ENCODE measurements around the gene HNRNPA2B1.
"Not testable (repeated sequence)": the region's sequence is repeated elsewhere in the genome, so short reads cannot be mapped to it uniquely, and the experiment has no call there.

The HNRNPA2B1 gene

DNA sequence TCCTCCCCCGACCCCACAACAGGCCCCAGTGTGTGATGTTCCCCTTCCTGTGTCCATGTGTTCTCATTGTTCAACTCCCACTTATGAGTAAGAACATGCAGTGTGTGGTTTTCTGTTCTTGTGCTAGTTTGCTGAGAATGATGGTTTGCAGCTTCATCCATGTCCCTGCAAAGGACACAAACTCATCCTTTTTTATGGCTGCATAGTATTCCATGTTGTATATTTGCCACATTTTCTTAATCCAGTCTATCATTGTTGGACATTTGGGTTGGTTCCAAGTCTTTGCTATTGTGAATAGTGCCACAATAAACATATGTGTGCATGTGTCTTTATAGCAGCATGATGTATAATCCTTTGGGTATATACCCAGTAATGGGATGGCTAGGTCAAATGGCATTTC lies 36.7 kb downstream of the HNRNPA2B1 start:
- DNase-seq (ENCODE audit: low spot score) = not testable (repeated sequence)

DNA sequence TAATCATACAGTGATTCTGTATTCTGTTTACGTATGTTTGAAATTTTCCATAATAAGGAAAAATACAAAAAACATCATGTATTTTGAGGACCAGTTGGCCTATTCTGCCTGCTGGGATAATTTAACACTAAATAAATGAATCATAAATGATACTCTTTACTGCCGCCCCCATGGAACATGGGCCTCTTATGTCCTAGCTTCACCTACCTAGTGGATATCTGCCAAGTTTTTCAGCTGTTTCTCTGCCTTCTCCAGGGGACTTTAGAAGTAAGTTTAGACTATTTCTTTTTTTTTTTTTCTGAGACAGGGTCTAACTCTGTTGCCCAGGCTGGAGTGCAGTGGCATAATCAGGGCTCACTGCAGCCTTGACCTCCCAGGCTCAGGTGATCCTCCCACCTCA lies 38.1 kb downstream of the HNRNPA2B1 start:
- no peak for DNase-seq (ENCODE audit: low spot score)

GRCh38 chr7:26160896-26161295 lies 39.6 kb downstream of the HNRNPA2B1 start:
- DNase-seq (ENCODE audit: low spot score) = no peak

DNA sequence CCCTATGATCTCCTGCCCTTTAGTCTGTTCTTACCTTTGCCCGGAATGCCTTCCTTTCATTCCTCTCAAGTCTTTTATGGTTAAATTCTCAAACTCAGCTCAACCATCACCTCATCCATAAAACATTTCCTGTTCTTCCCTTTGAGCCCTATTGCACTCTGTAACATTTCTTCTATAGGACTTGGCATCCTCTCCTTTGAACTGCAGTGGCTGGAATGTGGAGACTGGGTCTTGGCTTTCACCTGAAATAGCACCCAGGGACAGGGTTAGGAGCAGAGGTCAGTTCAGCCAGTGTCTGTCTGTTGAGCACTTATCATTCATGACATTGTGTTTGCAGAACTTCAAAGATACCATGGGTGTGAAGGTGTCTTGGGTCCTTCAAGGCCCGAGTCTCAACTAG lies 41.3 kb downstream of the HNRNPA2B1 start:
- no peak for DNase-seq (ENCODE audit: low spot score)

- DNase-seq (ENCODE audit: low spot score) = no peak
These were observed 42.9 kb downstream of the HNRNPA2B1 start for GRCh38 chr7:26157520-26158105.

DNA sequence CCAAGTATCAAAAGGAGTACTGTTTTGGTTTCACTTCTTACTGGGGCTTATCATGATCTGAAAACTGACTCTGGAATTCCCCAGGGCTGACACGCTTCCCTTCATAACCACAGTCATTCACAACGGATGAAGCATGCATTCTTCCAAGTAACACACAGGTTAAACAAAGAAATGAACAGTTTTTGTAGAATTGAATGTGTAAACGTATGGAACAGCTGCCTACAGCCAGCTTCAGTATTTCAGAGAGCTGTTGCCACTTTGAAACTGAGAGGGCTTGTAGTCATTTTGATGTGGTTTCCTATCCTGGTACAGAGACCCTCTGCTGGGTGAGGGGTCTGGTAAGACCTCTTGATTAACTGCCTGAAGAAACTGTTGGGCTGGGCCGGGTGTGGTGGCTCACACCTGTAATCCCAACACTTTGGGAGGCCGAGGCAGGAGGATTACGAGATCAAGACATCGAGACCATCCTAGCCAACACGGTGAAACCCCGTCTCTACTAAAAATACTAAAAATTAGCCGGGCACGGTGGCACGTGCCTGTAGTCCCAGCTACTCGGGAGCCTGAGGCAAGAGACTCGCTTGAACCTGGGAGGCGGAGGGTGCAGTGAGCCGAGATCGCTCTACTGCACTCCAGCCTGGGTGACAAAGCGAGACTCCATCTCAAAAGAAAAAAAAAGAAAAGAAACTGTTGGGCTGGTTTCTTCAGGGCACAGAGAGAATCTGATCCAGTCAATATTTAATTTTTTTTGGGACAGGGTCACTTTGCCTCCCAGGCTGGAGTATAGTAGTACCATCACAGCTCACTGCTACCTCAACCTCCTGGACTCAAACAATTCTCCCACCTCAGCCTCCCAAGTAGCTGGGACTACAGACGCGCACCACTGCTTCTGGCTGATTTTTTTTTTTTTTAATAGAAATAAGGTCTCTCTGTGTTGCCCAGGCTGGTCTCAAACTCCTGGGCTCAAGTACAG lies 43.8 kb downstream of the HNRNPA2B1 start:
- DNase-seq (ENCODE audit: low spot score) = peak; percentile 66

DNA sequence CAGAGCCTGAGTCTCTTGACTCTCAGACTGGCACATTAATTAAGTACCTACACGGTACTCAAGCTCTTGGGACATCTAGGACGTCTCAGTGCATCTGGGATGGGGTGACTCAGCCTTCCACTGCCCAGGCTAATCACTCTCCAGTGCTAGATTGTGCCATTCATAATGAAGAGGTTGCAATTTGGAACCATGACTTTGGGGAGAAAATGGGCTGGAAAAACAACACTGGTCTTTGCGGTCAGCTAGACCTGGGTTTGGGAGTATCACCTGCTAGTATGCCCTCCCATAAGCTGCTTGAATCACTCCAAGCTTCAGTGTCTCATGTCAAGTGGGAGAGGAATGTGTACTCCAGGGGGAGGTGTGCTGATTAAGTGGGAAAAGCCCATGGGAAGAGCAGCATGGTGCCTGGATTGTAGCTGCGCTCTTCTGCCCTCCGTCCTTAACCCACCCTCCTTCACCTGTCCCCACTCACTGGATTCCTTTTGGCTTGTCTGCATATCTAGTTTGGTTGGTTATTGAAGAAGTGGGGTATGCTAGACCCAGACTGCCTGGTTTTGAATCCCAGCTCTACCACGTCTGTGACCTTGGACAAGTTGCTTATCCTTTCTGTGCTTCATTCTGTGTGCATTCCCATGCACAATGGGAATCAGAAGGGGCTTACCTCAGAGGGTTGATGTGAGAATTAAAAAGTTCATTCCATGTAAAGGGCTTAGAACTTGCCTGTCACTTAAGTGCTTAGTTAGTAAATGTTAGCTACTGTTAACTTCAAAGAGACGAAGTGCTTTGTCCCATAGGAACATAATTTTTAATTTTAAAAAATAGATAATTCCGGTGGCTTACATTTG lies 44.8 kb downstream of the HNRNPA2B1 start:
- peak; percentile 28 for DNase-seq (ENCODE audit: low spot score)

GRCh38 chr7:26153823-26154783 lies 46.4 kb downstream of the HNRNPA2B1 start:
- DNase-seq (ENCODE audit: low spot score) = no peak

DNA sequence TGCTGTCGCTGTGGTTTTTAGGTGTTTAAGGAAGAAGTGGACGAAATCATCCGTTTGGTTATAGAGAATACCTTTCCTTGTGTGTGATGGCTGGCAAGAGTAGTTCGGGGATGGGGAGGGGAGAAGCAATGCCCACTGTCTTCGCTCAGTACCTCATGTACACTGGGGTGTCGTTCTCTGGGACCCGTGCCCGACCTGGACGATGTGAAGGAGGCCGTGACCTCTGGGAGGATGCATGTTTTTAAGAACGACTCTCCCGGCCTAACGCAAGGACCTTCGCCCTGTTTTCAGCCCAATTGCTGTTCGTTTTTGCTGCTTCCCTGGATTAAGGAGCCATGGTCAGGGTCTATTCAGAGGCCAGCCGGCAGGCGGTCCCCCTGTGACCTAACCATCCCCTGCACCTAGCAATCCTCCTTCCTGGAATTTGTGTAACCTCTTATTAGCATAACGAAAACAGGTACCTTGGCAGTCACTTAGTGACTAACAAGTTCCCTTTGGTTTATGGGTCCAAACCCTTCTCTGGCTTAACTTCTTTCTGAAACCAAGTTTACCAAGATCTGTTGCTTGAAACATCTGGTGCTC lies 47.2 kb downstream of the HNRNPA2B1 start:
- no peak for DNase-seq (ENCODE audit: low spot score)

- DNase-seq (ENCODE audit: low spot score) = not testable (repeated sequence)
These were observed 47.7 kb downstream of the HNRNPA2B1 start for GRCh38 chr7:26152782-26153240.

- peak; percentile 89 for DNase-seq (ENCODE audit: low spot score)
These were observed 48.4 kb downstream of the HNRNPA2B1 start, which contains the start of gene NFE2L3 for GRCh38 chr7:26151953-26152781. NFE2L3 (plus strand) TSS chr7:26152198; CDS start chr7:26152499, 301 bp downstream.

- DNase-seq (ENCODE audit: low spot score) = no peak
These were observed 48.9 kb downstream of the HNRNPA2B1 start for GRCh38 chr7:26151650-26151952.

GRCh38 chr7:26151096-26151495 lies 49.5 kb downstream of the HNRNPA2B1 start:
- DNase-seq (ENCODE audit: low spot score) = no peak

DNA sequence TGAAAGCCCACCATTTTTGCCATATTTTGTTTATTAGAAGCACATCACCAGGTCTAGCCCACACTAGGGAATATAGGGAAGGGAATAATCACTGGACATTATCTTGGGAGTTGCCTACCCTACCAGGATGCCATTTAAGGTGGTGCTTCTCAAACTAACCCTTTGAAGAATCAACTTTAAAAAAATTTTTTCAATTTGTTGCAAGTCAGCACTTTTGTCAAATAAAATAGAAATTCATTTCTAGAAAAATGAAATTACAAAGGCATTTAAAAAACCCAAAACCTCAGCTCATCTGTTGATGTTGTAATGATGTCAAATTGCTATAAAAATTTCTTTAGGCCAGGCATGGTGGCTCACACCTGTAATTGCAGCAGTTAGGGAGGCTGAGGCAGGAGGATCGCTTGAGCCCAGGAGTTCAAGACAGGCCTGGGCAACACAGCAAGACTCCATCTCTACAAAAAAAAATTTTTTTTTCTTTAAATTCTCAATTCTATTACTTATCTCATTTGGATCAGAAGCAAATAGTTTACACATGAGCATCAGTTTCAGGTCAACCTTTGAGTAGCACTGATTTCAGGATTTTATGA lies 51.1 kb downstream of the HNRNPA2B1 start:
- no peak for DNase-seq (ENCODE audit: low spot score)

DNA sequence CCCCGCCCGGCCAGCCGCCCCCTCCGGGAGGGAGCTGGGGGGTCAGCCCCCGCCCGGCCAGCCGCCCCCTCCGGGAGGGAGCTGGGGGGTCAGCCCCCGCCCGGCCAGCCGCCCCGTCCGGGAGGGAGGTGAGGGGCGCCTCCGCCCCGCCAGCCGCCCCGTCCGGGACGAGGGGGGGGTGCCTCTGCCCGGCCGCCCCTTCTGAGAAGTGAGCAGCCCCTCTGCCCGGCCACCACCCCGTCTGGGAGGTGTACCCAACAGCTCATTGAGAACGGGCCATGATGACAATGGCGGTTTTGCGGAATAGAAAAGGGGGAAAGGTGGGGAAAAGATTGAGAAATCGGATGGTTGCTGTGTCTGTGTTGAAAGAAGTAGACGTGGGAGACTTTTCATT lies 52.2 kb downstream of the HNRNPA2B1 start:
- not testable (repeated sequence) for DNase-seq (ENCODE audit: low spot score)

DNA sequence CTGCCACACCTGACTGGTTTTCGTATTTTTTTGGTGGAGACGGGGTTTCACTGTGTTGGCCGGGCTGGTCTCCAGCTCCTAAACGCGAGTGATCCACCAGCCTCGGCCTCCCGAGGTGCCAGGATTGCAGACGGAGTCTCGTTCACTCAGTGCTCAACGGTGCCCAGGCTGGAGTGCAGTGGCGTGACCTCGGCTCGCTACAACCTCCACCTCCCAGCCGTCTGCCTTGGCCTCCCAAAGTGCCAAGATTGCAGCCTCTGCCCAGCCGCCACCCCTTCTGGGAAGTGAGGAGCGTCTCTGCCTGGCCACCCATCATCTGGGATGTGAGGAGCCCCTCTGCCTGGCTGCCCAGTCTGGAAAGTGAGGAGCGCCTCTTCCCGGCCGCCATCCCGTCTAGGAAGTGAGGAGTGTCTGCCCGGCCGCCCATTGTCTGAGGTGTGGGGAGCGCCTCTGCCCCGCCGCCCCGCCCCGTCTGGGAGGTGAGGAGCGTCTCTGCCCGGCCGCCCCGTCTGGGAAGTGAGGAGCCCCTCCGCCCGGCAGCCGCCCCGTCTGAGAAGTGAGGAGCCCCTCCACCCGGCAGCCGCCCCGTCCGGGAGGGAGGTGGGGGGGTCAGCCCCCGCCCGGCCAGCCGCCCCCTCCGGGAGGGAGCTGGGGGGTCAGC lies 52.8 kb downstream of the HNRNPA2B1 start:
- DNase-seq (ENCODE audit: low spot score) = not testable (repeated sequence)

GRCh38 chr7:26147030-26147429 lies 53.5 kb downstream of the HNRNPA2B1 start:
- no peak for DNase-seq (ENCODE audit: low spot score)

- no peak for DNase-seq (ENCODE audit: low spot score)
These were observed 55.3 kb downstream of the HNRNPA2B1 start for GRCh38 chr7:26145238-26145637.

Data from AG20443 (cell line).